H9 (cell line): ENCODE data around the gene SLC25A34. TPM values are rescaled to one million over a fixed set of nuclear protein-coding genes. Genes with fewer than 3 reads are reported as not detected.

Source experiments
- DNase-seq: peaks from one replicate; pipeline ENCODE4 v3.0.0-alpha.2; 2017
- H2AFZ ChIP-seq: one replicate; pipeline ENCODE4 v1.6.1; 2013; ENCODE audit warnings: mild to moderate bottlenecking, low read length, control low read depth, moderate library complexity
- H2AK5ac ChIP-seq: 2 replicates; pipeline ENCODE4 v1.6.1; 2013; ENCODE audit warnings: low read length, control low read depth, mixed read lengths; ENCODE audit not compliant: insufficient read length
- H2BK120ac ChIP-seq: one replicate; pipeline ENCODE4 v1.6.1; 2013; ENCODE audit warnings: low read depth, mild to moderate bottlenecking, low read length, control low read depth, inconsistent platforms; ENCODE audit not compliant: poor library complexity, severe bottlenecking
- H2BK12ac ChIP-seq: 2 replicates; pipeline ENCODE4 v1.6.1; 2013; ENCODE audit warnings: low read length, control low read depth, mixed read lengths, low read depth; ENCODE audit not compliant: insufficient read length
- H2BK15ac ChIP-seq: 2 replicates; pipeline ENCODE4 v1.6.1; 2013; ENCODE audit warnings: low read depth, low read length, control low read depth
- H2BK20ac ChIP-seq: one replicate; pipeline ENCODE4 v1.6.1; 2013; ENCODE audit warnings: low read depth, mild to moderate bottlenecking, low read length, control low read depth, inconsistent platforms; ENCODE audit not compliant: poor library complexity, severe bottlenecking
- H2BK5ac ChIP-seq: 2 replicates; pipeline ENCODE4 v1.6.1; 2013; ENCODE audit warnings: low read length, control low read depth, mixed read lengths; ENCODE audit not compliant: insufficient read length
- H3K14ac ChIP-seq: 2 replicates; pipeline ENCODE4 v1.6.1; 2013; ENCODE audit warnings: low read length, control low read depth; ENCODE audit not compliant: insufficient read depth
- H3K18ac ChIP-seq: 2 replicates; pipeline ENCODE4 v1.6.1; 2013; ENCODE audit warnings: low read depth, mild to moderate bottlenecking, mixed read lengths, low read length, control low read depth; ENCODE audit not compliant: insufficient read length
- H3K23ac ChIP-seq: 2 replicates; pipeline ENCODE4 v1.6.1; 2013; ENCODE audit warnings: low read length, control low read depth, mixed read lengths, low read depth; ENCODE audit not compliant: insufficient read length
- H3K23me2 ChIP-seq: 2 replicates; pipeline ENCODE4 v1.6.1; 2013; ENCODE audit warnings: low read depth, mild to moderate bottlenecking, mixed read lengths, low read length, control low read depth; ENCODE audit not compliant: insufficient read length, poor library complexity, severe bottlenecking
- H3K27ac ChIP-seq: 2 replicates; pipeline ENCODE4 v1.5.1; 2013; ENCODE audit warnings: low read length, control low read depth, mixed read lengths, low read depth; ENCODE audit not compliant: insufficient read length
- H3K27me3 ChIP-seq: 2 replicates; pipeline ENCODE4 v1.6.1; 2013; ENCODE audit warnings: low read length, control low read depth, inconsistent platforms; ENCODE audit not compliant: insufficient read depth
- H3K4ac ChIP-seq: 2 replicates; pipeline ENCODE4 v1.6.1; 2013; ENCODE audit warnings: low read depth, mild to moderate bottlenecking, control low read depth, inconsistent platforms, low read length, moderate library complexity
- H3K4me1 ChIP-seq: 2 replicates; pipeline ENCODE4 v1.6.1; 2013; ENCODE audit warnings: low read length, control low read depth, inconsistent platforms; ENCODE audit not compliant: insufficient read depth
- H3K4me2 ChIP-seq: 2 replicates; pipeline ENCODE4 v1.6.1; 2013; ENCODE audit warnings: low read length, control low read depth, mixed read lengths; ENCODE audit not compliant: insufficient read length, insufficient read depth
- H3K56ac ChIP-seq: 2 replicates; pipeline ENCODE4 v1.6.1; 2013; ENCODE audit warnings: low read depth, mild to moderate bottlenecking, mixed read lengths, low read length, control low read depth; ENCODE audit not compliant: insufficient read length
- H3K79me1 ChIP-seq: 2 replicates; pipeline ENCODE4 v1.6.1; 2013; ENCODE audit warnings: low read depth, mild to moderate bottlenecking, moderate library complexity, low read length, control low read depth, inconsistent platforms; ENCODE audit not compliant: insufficient read depth, poor library complexity, severe bottlenecking
- H3K79me2 ChIP-seq: 2 replicates; pipeline ENCODE4 v1.6.1; 2013; ENCODE audit warnings: low read length, control low read depth, inconsistent platforms; ENCODE audit not compliant: insufficient read depth
- H3K9ac ChIP-seq: 2 replicates; pipeline ENCODE4 v1.6.1; 2013; ENCODE audit warnings: low read length, control low read depth, mixed read lengths; ENCODE audit not compliant: insufficient read length; ENCODE audit errors: extremely low read depth
- H3K9me3 ChIP-seq: one replicate; pipeline ENCODE4 v1.6.1; 2013; ENCODE audit warnings: low read depth, low read length, inconsistent platforms; ENCODE audit not compliant: control insufficient read depth
- H3T11ph ChIP-seq: one replicate; pipeline ENCODE4 v1.6.1; 2013; ENCODE audit warnings: mild to moderate bottlenecking, low read length, control low read depth, inconsistent platforms
- H4K20me1 ChIP-seq: one replicate; pipeline ENCODE4 v1.6.1; 2013; ENCODE audit not compliant: control insufficient read depth, insufficient read length, insufficient read depth
- H4K5ac ChIP-seq: 2 replicates; pipeline ENCODE4 v1.6.1; 2013; ENCODE audit warnings: low read depth, mild to moderate bottlenecking, mixed read lengths, low read length, control low read depth; ENCODE audit not compliant: insufficient read length
- H4K8ac ChIP-seq: replicated peaks from 2 replicates; pipeline ENCODE4 v1.6.1; 2013; ENCODE audit warnings: low read length, control low read depth, mixed read lengths, low read depth; ENCODE audit not compliant: insufficient read length
- H4K91ac ChIP-seq: 2 replicates; pipeline ENCODE4 v1.6.1; 2013; ENCODE audit warnings: low read depth, mild to moderate bottlenecking, moderate library complexity, mixed read lengths, low read length, control low read depth; ENCODE audit not compliant: insufficient read length
- H3K27ac Mint-ChIP-seq, 3 experiments: 2 replicates in 2 of 3; 3 replicates in 1 of 3; pipeline ENCODE4 v1.8.0; 2020 to 2021; ENCODE audit warnings: mixed read lengths in 3 of 3, mild to moderate bottlenecking in 1 of 3, moderate library complexity in 1 of 3
- H3K27me3 Mint-ChIP-seq: 2 replicates; pipeline ENCODE4 v1.8.0; 2021; ENCODE audit warnings: low read depth, mild to moderate bottlenecking, moderate library complexity, mixed read lengths
- H3K36me3 Mint-ChIP-seq, 3 experiments: 2 replicates in 2 of 3; 3 replicates in 1 of 3; pipeline ENCODE4 v1.8.0; 2020 to 2021; ENCODE audit warnings: low read depth in 3 of 3, mixed read lengths in 3 of 3; ENCODE audit not compliant: insufficient read depth in 1 of 3
- H3K4me1 Mint-ChIP-seq, 2 experiments: 2 replicates each; pipeline ENCODE4 v1.8.0; 2020; ENCODE audit warnings: mixed read lengths in 2 of 2
- H3K4me3 Mint-ChIP-seq, 2 experiments: 2 replicates in 1 of 2; 3 replicates in 1 of 2; pipeline ENCODE4 v1.8.0; 2020 to 2021; ENCODE audit warnings: mild to moderate bottlenecking in 2 of 2, mixed read lengths in 2 of 2, moderate library complexity in 1 of 2
- H3K9me3 Mint-ChIP-seq, 2 experiments: 2 replicates in 1 of 2; 3 replicates in 1 of 2; pipeline ENCODE4 v1.8.0; 2020; ENCODE audit warnings: mild to moderate bottlenecking in 2 of 2, mixed read lengths in 2 of 2, moderate library complexity in 1 of 2
- CTCF ChIP-seq: fragments of 200-600 bp; sonication (generic); conservative IDR thresholded peaks from 3 replicates; pipeline ENCODE4 v1.8.0; 2021; ENCODE audit warnings: antibody characterized with exemption, mild to moderate bottlenecking
- WGBS: extraction: QIAGEN DNeasy Blood & Tissue Kit; methylation state at CpG from one replicate; pipeline ENCODE4 v1.1.7; 2013; ENCODE audit warnings: missing lambda C conversion rate, low lambda C conversion rate, mixed read lengths; ENCODE audit not compliant: insufficient read length; ENCODE audit errors: extremely low coverage; 5-methylcytosine and 5-hydroxymethylcytosine counted together
- total RNA-seq: library from RNA; stranded (reverse); gene quantifications from 2 replicates; pipeline ENCODE4 v1.2.1, GENCODE V29; 2021

The SLC25A34 gene
- total RNA-seq, 1 experiment from 2014 or later: 1.5 TPM

GRCh38 chr1:15755021-15755645, 19.1 kb downstream of the SLC25A34 start:
- Histone ChIP-seq H4K8ac (no peak overlapping the region), H3K4ac (no peak overlapping the region), H4K20me1 (no peaks in the 10 kb centered on the region), H3K18ac (no peak overlapping the region), H3K79me1 (no peaks in the 10 kb centered on the region), H2BK120ac (no peak overlapping the region), H4K91ac (no peak overlapping the region), H4K5ac (no peak overlapping the region), H3K23me2 (peaks cover 14% of the 10 kb centered on the region), H2BK12ac (no peak overlapping the region), H3K23ac (no peak overlapping the region), H2AK5ac (no peak overlapping the region), H2BK5ac (no peak overlapping the region), H2BK15ac (no peak overlapping the region), H2BK20ac (no peak overlapping the region), H3T11ph (no peak overlapping the region), H3K9ac (no peak overlapping the region), H3K56ac (no peak overlapping the region), H3K9me3 (no peaks in the 10 kb centered on the region), H2AFZ (no peak overlapping the region), H3K14ac (no peak overlapping the region), H3K4me2 (no peak overlapping the region), H3K4me1 (peaks cover 14% of the 10 kb centered on the region; the same call in 1 of the 2 replicates), H3K27me3 (no peaks in the 10 kb centered on the region), H3K27ac (no peak overlapping the region), H3K79me2 (peaks cover 4% of the 10 kb centered on the region; the same call in 1 of the 2 replicates)
- DNase-seq: no peak
- H3K9me3 Mint-ChIP-seq: no peaks in the 10 kb centered on the region
- no peak for TF ChIP-seq CTCF
- WGBS: no CpG with 5 or more reads among the region's 2 CpGs
- no peak overlapping the region for H3K27ac Mint-ChIP-seq
- H3K4me3 Mint-ChIP-seq: no peak overlapping the region
- H3K36me3 Mint-ChIP-seq: peaks cover 0 to 2% (median 0%) of the 10 kb centered on the region in 3 experiments; a peak in 1 of 7 replicates
- H3K27me3 Mint-ChIP-seq: peaks cover 26% of the 10 kb centered on the region
- H3K4me1 Mint-ChIP-seq: peaks cover 24 to 30% of the 10 kb centered on the region in 2 experiments
